Left renal cortex interstitium (tissue), 4 donors: Measurements from ENCODE around the gene MIB2. TPM values are rescaled to one million over a fixed set of nuclear protein-coding genes. Genes with fewer than 3 reads are reported as not detected.
"Not testable (repeated sequence)": the region's sequence is repeated elsewhere in the genome, so short reads cannot be mapped to it uniquely, and the experiment has no call there.

ENCODE experiments used
- DNase-seq, 4 donors: peaks; one replicate each; pipeline ENCODE4 v3.0.0-alpha.2; 2013; ENCODE audit warnings: low read depth in 4 of 4, low spot score in 2 of 4, missing footprints in 1 of 4
- polyA plus RNA-seq, 4 donors: library from polyadenylated mRNA; unstranded; fragments of 120-200 nt; gene quantifications; one replicate each; pipeline ENCODE4 v1.2.1, GENCODE V29; 2013; ENCODE audit not compliant: insufficient read length in 4 of 4

Gene MIB2
- polyA plus RNA-seq, 4 donors = 23.5 to 90.7 (median 55.8) TPM

GRCh38 chr1:1625824-1626206 lies 10.5 kb downstream of the MIB2 start:
- DNase-seq = no peak

- no peak for DNase-seq
Observed at GRCh38 chr1:1626207-1627141, 11.2 kb downstream of the MIB2 start.

- no peak for DNase-seq
Observed at GRCh38 chr1:1627261-1627828, 12.0 kb downstream of the MIB2 start.

- no peak for DNase-seq
Observed at GRCh38 chr1:1627829-1628753, 12.8 kb downstream of the MIB2 start.

GRCh38 chr1:1628754-1629429 lies 13.6 kb downstream of the MIB2 start:
- no peak for DNase-seq

- no peak for DNase-seq
Observed at GRCh38 chr1:1629430-1630190, 14.3 kb downstream of the MIB2 start.

- peak in 1 of 4 donors; percentile 73 for DNase-seq
Observed at GRCh38 chr1:1630191-1630964, 15.1 kb downstream of the MIB2 start.

- no peak for DNase-seq
Observed at GRCh38 chr1:1630965-1631781, 15.9 kb downstream of the MIB2 start.

- DNase-seq = no peak
Observed at GRCh38 chr1:1631782-1632420, 16.6 kb downstream of the MIB2 start, which contains the start of gene MMP23B. MMP23B (plus strand) TSS chr1:1632173; CDS start chr1:1632219, 46 bp downstream.

- DNase-seq = not testable (repeated sequence)
Observed at GRCh38 chr1:1633409-1633808, 18.1 kb downstream of the MIB2 start.

- DNase-seq = not testable (repeated sequence)
Observed at GRCh38 chr1:1634613-1635012, 19.3 kb downstream of the MIB2 start.

GRCh38 chr1:1636621-1637478 lies 21.6 kb downstream of the MIB2 start:
- not testable (repeated sequence) for DNase-seq

GRCh38 chr1:1637479-1637875 lies 22.2 kb downstream of the MIB2 start:
- DNase-seq = not testable (repeated sequence)

GRCh38 chr1:1638528-1638927 lies 23.2 kb downstream of the MIB2 start:
- DNase-seq = not testable (repeated sequence)

- not testable (repeated sequence) for DNase-seq
Observed at GRCh38 chr1:1639368-1639767, 24.1 kb downstream of the MIB2 start.

- not testable (repeated sequence) for DNase-seq
Observed at GRCh38 chr1:1640081-1640480, 24.8 kb downstream of the MIB2 start.
